HEK293 (cell line): ENCODE results near the gene PKMYT1.

Experiments used
- CTCF ChIP-seq: fragments of 450-650 bp; formaldehyde crosslinking; IDR thresholded peaks from 2 replicates; pipeline ENCODE4 v1.5.1; 2016; ENCODE audit warnings: missing biosample characterization, missing genetic modification characterization
- GFI1B ChIP-seq: fragments of 450-650 bp; formaldehyde crosslinking; IDR thresholded peaks from 2 replicates; pipeline ENCODE4 v1.5.1; 2016; ENCODE audit warnings: missing biosample characterization, missing genetic modification characterization
- GLIS1 ChIP-seq: fragments of 450-650 bp; formaldehyde crosslinking; IDR thresholded peaks from 2 replicates; pipeline ENCODE4 v1.5.1; 2016; ENCODE audit warnings: missing biosample characterization, missing genetic modification characterization
- GLIS2 ChIP-seq: fragments of 450-650 bp; formaldehyde crosslinking; IDR thresholded peaks from 2 replicates; pipeline ENCODE4 v1.5.1; 2016; ENCODE audit warnings: missing biosample characterization, missing genetic modification characterization
- KLF17 ChIP-seq: fragments of 450-650 bp; formaldehyde crosslinking; IDR thresholded peaks from 2 replicates; pipeline ENCODE4 v1.5.1; 2016; ENCODE audit warnings: missing biosample characterization, missing genetic modification characterization
- KLF8 ChIP-seq: fragments of 450-650 bp; formaldehyde crosslinking; IDR thresholded peaks from 2 replicates; pipeline ENCODE4 v1.5.1; 2016; ENCODE audit warnings: missing biosample characterization, missing genetic modification characterization
- SALL2 ChIP-seq: fragments of 450-650 bp; formaldehyde crosslinking; IDR thresholded peaks from 2 replicates; pipeline ENCODE4 v1.5.0; 2017; ENCODE audit warnings: missing biosample characterization, mild to moderate bottlenecking, missing genetic modification characterization, borderline replicate concordance
- SP2 ChIP-seq: fragments of 450-650 bp; formaldehyde crosslinking; IDR thresholded peaks from 2 replicates; pipeline ENCODE4 v1.5.1; 2016; ENCODE audit warnings: missing biosample characterization, missing genetic modification characterization
- SP3 ChIP-seq: fragments of 450-650 bp; formaldehyde crosslinking; IDR thresholded peaks from 2 replicates; pipeline ENCODE4 v1.5.1; 2016; ENCODE audit warnings: missing biosample characterization, missing genetic modification characterization
- YY1 ChIP-seq: fragments of 450-650 bp; formaldehyde crosslinking; IDR thresholded peaks from 2 replicates; pipeline ENCODE4 v1.5.1; 2018; ENCODE audit warnings: missing biosample characterization, missing genetic modification characterization
- ZBTB26 ChIP-seq: fragments of 450-650 bp; formaldehyde crosslinking; optimal IDR thresholded peaks from 2 replicates; pipeline ENCODE3; 2016; ENCODE audit warnings: missing biosample characterization, mild to moderate bottlenecking, missing genetic modification characterization
- ZBTB8A ChIP-seq: fragments of 450-650 bp; formaldehyde crosslinking; IDR thresholded peaks from 2 replicates; pipeline ENCODE4 v1.5.1; 2016; ENCODE audit warnings: missing biosample characterization, missing genetic modification characterization
- ZFP3 ChIP-seq: fragments of 450-650 bp; formaldehyde crosslinking; IDR thresholded peaks from 2 replicates; pipeline ENCODE4 v1.5.1; 2016; ENCODE audit warnings: low read depth, missing biosample characterization, missing genetic modification characterization
- ZIC2 ChIP-seq: fragments of 450-650 bp; formaldehyde crosslinking; IDR thresholded peaks from 2 replicates; pipeline ENCODE4 v1.5.1; 2016; ENCODE audit warnings: missing biosample characterization, missing genetic modification characterization
- ZNF10 ChIP-seq: fragments of 450-650 bp; formaldehyde crosslinking; IDR thresholded peaks from 2 replicates; pipeline ENCODE4 v1.5.1; 2017; ENCODE audit warnings: missing biosample characterization, missing genetic modification characterization
- ZNF140 ChIP-seq: fragments of 450-650 bp; formaldehyde crosslinking; IDR thresholded peaks from 2 replicates; pipeline ENCODE4 v1.5.1; 2016; ENCODE audit warnings: missing biosample characterization, missing genetic modification characterization
- ZNF155 ChIP-seq: fragments of 450-650 bp; formaldehyde crosslinking; IDR thresholded peaks from 2 replicates; pipeline ENCODE4 v1.5.1; 2016; ENCODE audit warnings: missing biosample characterization, missing genetic modification characterization
- ZNF214 ChIP-seq: fragments of 450-650 bp; formaldehyde crosslinking; IDR thresholded peaks from 2 replicates; pipeline ENCODE4 v1.5.1; 2017; ENCODE audit warnings: missing biosample characterization, mild to moderate bottlenecking, missing genetic modification characterization, borderline replicate concordance
- ZNF473 ChIP-seq: fragments of 450-650 bp; formaldehyde crosslinking; IDR thresholded peaks from 2 replicates; pipeline ENCODE4 v1.5.1; 2017; ENCODE audit warnings: missing biosample characterization, missing genetic modification characterization
- ZNF596 ChIP-seq: fragments of 450-650 bp; IDR thresholded peaks from 2 replicates; pipeline ENCODE4 v1.5.0; 2018; ENCODE audit warnings: missing biosample characterization, mild to moderate bottlenecking, missing genetic modification characterization, moderate library complexity
- ZNF600 ChIP-seq: fragments of 450-650 bp; formaldehyde crosslinking; IDR thresholded peaks from 2 replicates; pipeline ENCODE4 v1.5.1; 2016; ENCODE audit warnings: missing biosample characterization, missing genetic modification characterization
- ZNF692 ChIP-seq: fragments of 450-650 bp; formaldehyde crosslinking; IDR thresholded peaks from 2 replicates; pipeline ENCODE4 v1.5.1; 2016; ENCODE audit warnings: missing biosample characterization, missing genetic modification characterization
- ZNF704 ChIP-seq: fragments of 450-650 bp; formaldehyde crosslinking; IDR thresholded peaks from 2 replicates; pipeline ENCODE4 v1.5.1; 2016; ENCODE audit warnings: missing biosample characterization, missing genetic modification characterization
- ZNF785 ChIP-seq: fragments of 450-650 bp; formaldehyde crosslinking; IDR thresholded peaks from 2 replicates; pipeline ENCODE4 v1.5.1; 2016; ENCODE audit warnings: missing biosample characterization, missing genetic modification characterization
- ZSCAN18 ChIP-seq: fragments of 450-650 bp; formaldehyde crosslinking; IDR thresholded peaks from 2 replicates; pipeline ENCODE4 v1.5.1; 2016; ENCODE audit warnings: missing biosample characterization, missing genetic modification characterization
- TF ChIP-seq, protein P1 (sequence below): fragments of 450-650 bp; IDR thresholded peaks from 2 replicates; pipeline ENCODE4 v1.5.1; 2018; ENCODE audit warnings: missing biosample characterization, mild to moderate bottlenecking, missing genetic modification characterization

PKMYT1 gene

DNA sequence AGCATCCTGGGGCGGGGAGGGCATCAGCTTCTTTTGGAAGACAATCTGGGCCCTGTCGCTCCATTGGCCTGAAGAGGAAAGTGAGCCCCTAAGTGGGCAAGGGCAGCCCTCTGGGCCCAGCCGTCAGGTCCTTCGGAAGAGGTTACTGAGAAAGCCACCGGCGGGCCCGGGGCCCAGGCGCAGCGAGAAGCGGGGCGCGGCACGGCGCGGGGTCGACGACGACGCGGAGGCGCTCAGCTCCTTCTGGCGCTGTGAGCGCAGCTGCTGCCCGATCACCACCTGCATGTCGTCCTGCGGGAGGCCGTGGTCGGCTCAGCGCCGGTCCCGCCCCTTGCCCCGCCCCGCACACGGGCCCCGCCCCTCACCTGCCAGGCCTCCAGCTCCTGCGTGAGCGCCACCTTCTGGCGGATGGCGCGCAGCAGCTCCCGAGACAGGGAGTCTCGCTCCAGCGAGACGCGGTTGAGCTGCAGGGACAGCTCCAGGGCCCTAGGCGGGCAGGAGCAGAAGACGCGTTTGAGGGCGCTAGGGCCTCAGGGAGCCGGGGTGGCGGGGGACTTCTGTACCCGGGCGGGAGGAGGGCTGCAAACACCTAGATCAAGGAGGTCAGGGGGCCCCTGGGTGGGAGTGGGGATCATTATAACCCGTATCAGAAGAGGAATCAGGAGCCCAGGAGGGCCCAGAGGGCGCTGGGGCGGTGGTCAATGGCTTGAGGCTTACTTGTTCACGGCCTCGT, 47.9 kb upstream of the PKMYT1 start (continued):
- TF ChIP-seq GFI1B (no peak), ZNF214 (no peak), ZBTB26 (tag by site-specific recombination) (peak; percentile 72), ZNF596 (tag by site-specific recombination) (no peak), ZNF473 (tag by site-specific recombination) (no peak), SP3 (tag by site-specific recombination) (peak; percentile 83), ZNF692 (tag by site-specific recombination) (peak; percentile 88), SP2 (peak; percentile 80), ZNF704 (no peak), YY1 (tag by site-specific recombination) (no peak), CTCF (tag by site-specific recombination) (peak; percentile 90), ZNF600 (tag by site-specific recombination) (peak; percentile 64), GLIS1 (tag by site-specific recombination) (peak; percentile 43), SALL2 (tag by site-specific recombination) (no peak), KLF8 (tag by site-specific recombination) (peak; percentile 66; the same call in 1 of the 2 replicates), ZNF10 (no peak), ZNF140 (tag by site-specific recombination) (no peak), KLF17 (tag by site-specific recombination) (peak; percentile 66; the same call in 1 of the 2 replicates), ZSCAN18 (tag by site-specific recombination) (no peak), ZFP3 (tag by site-specific recombination) (no peak), GLIS2 (tag by site-specific recombination) (peak; percentile 46; the same call in 1 of the 2 replicates), ZBTB8A (tag by site-specific recombination) (peak; percentile 48), ZNF785 (no peak), ZNF155 (tag by site-specific recombination) (no peak), ZIC2 (peak; percentile 64)
- TF ChIP-seq, protein P1, sequence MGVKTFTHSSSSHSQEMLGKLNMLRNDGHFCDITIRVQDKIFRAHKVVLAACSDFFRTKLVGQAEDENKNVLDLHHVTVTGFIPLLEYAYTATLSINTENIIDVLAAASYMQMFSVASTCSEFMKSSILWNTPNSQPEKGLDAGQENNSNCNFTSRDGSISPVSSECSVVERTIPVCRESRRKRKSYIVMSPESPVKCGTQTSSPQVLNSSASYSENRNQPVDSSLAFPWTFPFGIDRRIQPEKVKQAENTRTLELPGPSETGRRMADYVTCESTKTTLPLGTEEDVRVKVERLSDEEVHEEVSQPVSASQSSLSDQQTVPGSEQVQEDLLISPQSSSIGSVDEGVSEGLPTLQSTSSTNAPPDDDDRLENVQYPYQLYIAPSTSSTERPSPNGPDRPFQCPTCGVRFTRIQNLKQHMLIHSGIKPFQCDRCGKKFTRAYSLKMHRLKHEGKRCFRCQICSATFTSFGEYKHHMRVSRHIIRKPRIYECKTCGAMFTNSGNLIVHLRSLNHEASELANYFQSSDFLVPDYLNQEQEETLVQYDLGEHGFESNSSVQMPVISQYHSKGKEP (tag by site-specific recombination), result peak; percentile 48; the same call in 1 of the 2 replicates
